Stomach (tissue), 9 donors: ENCODE measurements around the gene WFDC13. TPM values are rescaled to one million over a fixed set of nuclear protein-coding genes. Genes with fewer than 3 reads are reported as not detected.

Experiments
- DNase-seq, 2 donors: peaks; one replicate each; pipeline versions ENCODE4 v3.0.0 to v3.0.0-alpha.2; 2013 to 2019
- H3K27ac ChIP-seq, 5 donors: fragments of 200-600 bp in 4 of 5; sonication (generic) in 4 of 5; one replicate each; pipeline ENCODE4 v1.5.1; 2013 to 2019; ENCODE audit warnings: mild to moderate bottlenecking in 1 of 5, moderate library complexity in 1 of 5
- H3K27me3 ChIP-seq, 3 donors: fragments of 200-600 bp; sonication (generic); one replicate each; pipeline ENCODE4 v1.5.1; 2017 to 2019; ENCODE audit warnings: mixed run types in 1 of 3
- H3K36me3 ChIP-seq, 4 donors: fragments of 200-600 bp; sonication (generic); 1 replicate in 3 of 4; 2 replicates in 1 of 4; pipeline ENCODE4 v1.5.1; 2016 to 2019
- H3K4me1 ChIP-seq, 4 donors: fragments of 200-600 bp; sonication (generic); one replicate each; pipeline ENCODE4 v1.5.1; 2016 to 2019
- H3K4me3 ChIP-seq, 4 donors: fragments of 200-600 bp; sonication (generic) in 3 of 4; one replicate each; pipeline ENCODE4 v1.5.1; 2016 to 2019; ENCODE audit warnings: mild to moderate bottlenecking in 1 of 4
- H3K9me3 ChIP-seq, 4 donors: fragments of 200-600 bp; sonication (generic); one replicate each; pipeline ENCODE4 v1.5.1; 2016 to 2019
- EP300 ChIP-seq: sonication (generic); formaldehyde crosslinking; IDR thresholded peaks from one replicate; pipeline ENCODE4 v1.6.1; 2017; ENCODE audit warnings: antibody characterized with exemption
- POLR2A ChIP-seq, 4 donors: fragments of 450-650 bp; IDR thresholded peaks; one replicate each; pipeline ENCODE4 v1.6.1; 2016; ENCODE audit warnings: antibody characterized with exemption in 4 of 4, control low read depth in 2 of 4, mild to moderate bottlenecking in 1 of 4, moderate library complexity in 1 of 4
- POLR2AphosphoS5 ChIP-seq, 3 donors: sonication (generic); formaldehyde crosslinking; IDR thresholded peaks; one replicate each; pipeline ENCODE4 v1.6.1; 2016; ENCODE audit warnings: antibody characterized with exemption in 3 of 3
- WGBS, 5 donors: extraction: QIAGEN DNeasy Blood & Tissue Kit in 3 of 5; methylation state at CpG; one replicate each; pipeline versions ENCODE4 v1.1.5 to v1.1.7; 2013 to 2018; 5-methylcytosine and 5-hydroxymethylcytosine counted together
- intact Hi-C: fragments of 100-400 bp; cut with DNase I; formaldehyde crosslinking; loops from one replicate; pipeline ENCODE4 v1.15.1; 2023; ENCODE audit warnings: low total_unique reads
- polyA plus RNA-seq, 3 donors: library from polyadenylated mRNA; stranded (reverse); fragments of 200-250 nt; gene quantifications; one replicate each; pipeline ENCODE4 v1.2.3, GENCODE V29; 2013
- small RNA-seq, 4 donors: library from RNA; depleted of rRNA; stranded (forward); fragments of <200 nt; gene quantifications; one replicate each; pipeline ENCODE3, GENCODE V24; 2016
- total RNA-seq, 5 donors: library from RNA; depleted of rRNA; stranded (reverse); fragments of >200 nt; gene quantifications; one replicate each; pipeline versions ENCODE4 v1.1.0 to v1.2.3, GENCODE V29; 2014 to 2016
- TF ChIP-seq, protein P1 (sequence below), 7 experiments: fragments of 450-650 bp in 4 of 7; fragments of 200-600 bp in 3 of 7; sonication (generic) in 3 of 7; IDR thresholded peaks; one replicate each; pipeline ENCODE4 v1.5.1; 2016 to 2019; ENCODE audit warnings: antibody characterized with exemption in 7 of 7, control low read depth in 2 of 7, mild to moderate bottlenecking in 1 of 7
- donor health status: healthy with polysubstance abuse.
- donor health status: Bipolar disorder and iron deficiency.
- donor health status: healthy.

Gene WFDC13
- total and polyA plus RNA-seq, 8 donors = not detected

DNA sequence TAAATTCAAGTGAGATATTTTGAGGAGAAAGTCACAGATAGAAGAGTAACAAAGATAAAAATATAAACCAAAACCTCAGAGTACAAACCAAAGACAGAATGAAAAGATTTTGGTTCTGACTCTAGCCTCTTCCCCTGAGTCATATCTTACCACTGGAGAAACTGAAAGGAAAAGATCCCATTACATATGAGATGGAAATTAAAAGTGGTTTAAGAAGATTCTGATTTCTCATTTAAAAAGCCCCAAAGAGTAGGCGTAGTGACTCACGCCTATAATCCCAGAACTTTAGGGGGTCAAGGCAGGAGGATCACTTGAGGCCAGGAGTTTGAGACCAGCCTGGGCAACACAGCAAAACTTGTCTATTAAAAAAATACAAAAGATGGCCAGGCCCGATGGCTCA lies 50.9 kb downstream of the WFDC13 start:
- H3K27ac ChIP-seq = no peak overlapping the region
- H3K4me1 ChIP-seq = no peaks in the 10 kb centered on the region
- intact Hi-C loops = no loop called here
- WGBS, 5 donors = 77 to 92% (median 86%) methylated on average over 3 of the region's 3 CpGs
- H3K9me3 ChIP-seq = no peaks in the 10 kb centered on the region
- H3K27me3 ChIP-seq = peaks cover 0 to 4% (median 0%) of the 10 kb centered on the region in 3 donors
- no peak for DNase-seq
- no peaks in the 10 kb centered on the region for H3K36me3 ChIP-seq
- TF ChIP-seq POLR2AphosphoS5 (IDR thresholded peaks at IDR 0.05) = no peak
- no peak for TF ChIP-seq POLR2A (IDR thresholded peaks at IDR 0.05)
- no peak for TF ChIP-seq EP300
- TF ChIP-seq, protein P1, sequence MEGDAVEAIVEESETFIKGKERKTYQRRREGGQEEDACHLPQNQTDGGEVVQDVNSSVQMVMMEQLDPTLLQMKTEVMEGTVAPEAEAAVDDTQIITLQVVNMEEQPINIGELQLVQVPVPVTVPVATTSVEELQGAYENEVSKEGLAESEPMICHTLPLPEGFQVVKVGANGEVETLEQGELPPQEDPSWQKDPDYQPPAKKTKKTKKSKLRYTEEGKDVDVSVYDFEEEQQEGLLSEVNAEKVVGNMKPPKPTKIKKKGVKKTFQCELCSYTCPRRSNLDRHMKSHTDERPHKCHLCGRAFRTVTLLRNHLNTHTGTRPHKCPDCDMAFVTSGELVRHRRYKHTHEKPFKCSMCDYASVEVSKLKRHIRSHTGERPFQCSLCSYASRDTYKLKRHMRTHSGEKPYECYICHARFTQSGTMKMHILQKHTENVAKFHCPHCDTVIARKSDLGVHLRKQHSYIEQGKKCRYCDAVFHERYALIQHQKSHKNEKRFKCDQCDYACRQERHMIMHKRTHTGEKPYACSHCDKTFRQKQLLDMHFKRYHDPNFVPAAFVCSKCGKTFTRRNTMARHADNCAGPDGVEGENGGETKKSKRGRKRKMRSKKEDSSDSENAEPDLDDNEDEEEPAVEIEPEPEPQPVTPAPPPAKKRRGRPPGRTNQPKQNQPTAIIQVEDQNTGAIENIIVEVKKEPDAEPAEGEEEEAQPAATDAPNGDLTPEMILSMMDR (IDR thresholded peaks at IDR 0.05) = no peak
- no peak overlapping the region for H3K4me3 ChIP-seq

DNA sequence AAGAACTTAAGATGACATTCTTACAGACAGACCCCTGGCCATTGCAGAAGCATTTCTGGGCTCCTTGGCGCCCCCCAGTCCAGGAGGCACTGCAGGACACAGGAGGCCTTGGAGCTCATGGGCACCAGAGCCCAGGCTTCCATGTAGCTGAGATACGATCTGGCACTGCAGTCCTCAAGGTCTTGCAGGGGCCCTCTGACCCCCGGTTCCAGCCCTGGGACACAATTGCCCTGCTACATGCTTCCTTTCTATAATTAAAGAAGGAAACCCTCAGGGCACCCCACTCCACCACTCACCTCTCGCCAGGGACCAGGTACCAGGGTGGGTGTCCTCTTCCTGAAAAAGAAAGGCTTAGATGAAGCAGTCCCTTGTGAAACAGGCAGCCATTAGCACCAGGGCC lies 56.3 kb downstream of the WFDC13 start:
- DNase-seq = no peak

More for the DNA sequence above, 56.3 kb downstream of the WFDC13 start:
- TF ChIP-seq POLR2A (IDR thresholded peaks at IDR 0.05) = no peak
- TF ChIP-seq, protein P1 (IDR thresholded peaks at IDR 0.05) = no peak
- TF ChIP-seq POLR2AphosphoS5 (IDR thresholded peaks at IDR 0.05) = no peak
- TF ChIP-seq EP300 = no peak
- H3K27ac ChIP-seq = no peak overlapping the region
- H3K27me3 ChIP-seq = no peaks in the 10 kb centered on the region
- 84 to 92% (median 90%) methylated on average over 4 of the region's 4 CpGs for WGBS, 5 donors
- intact Hi-C loops = no loop called here
- no peaks in the 10 kb centered on the region for H3K36me3 ChIP-seq
- no peaks in the 10 kb centered on the region for H3K4me1 ChIP-seq
- H3K9me3 ChIP-seq = no peaks in the 10 kb centered on the region
- no peak overlapping the region for H3K4me3 ChIP-seq

Small RNA genes lying within 50 kb of the gene (small RNA-seq; reads per million reads assigned to genes)
- gene MIR3617 (0 reads per million in 4 donors), gene SPINT5P (0 reads per million in 4 donors)

Other genes starting within 250 kb of the WFDC13 start
- 10 to 100 TPM in 2 of 5 donors, 1 to 10 TPM in 2, not detected in 1; 2.2 to 82.8 (median 37.6) TPM for gene WFDC2, start 232.3 kb upstream of the WFDC13 start, total RNA-seq
- gene WFDC2, start 232.3 kb upstream of the WFDC13 start, polyA plus RNA-seq = 10 to 100 TPM in 2 of 3 donors, 1 to 10 TPM in 1; 6.4 to 57.7 (median 49.0) TPM
- not detected for gene SPINT3, start 186.4 kb upstream of the WFDC13 start, total RNA-seq
- not detected for gene SPINT3, start 186.4 kb upstream of the WFDC13 start, polyA plus RNA-seq
- not detected for gene WFDC6, start 162.6 kb upstream of the WFDC13 start, total RNA-seq
- gene WFDC6, start 162.6 kb upstream of the WFDC13 start, polyA plus RNA-seq = not detected
- gene EPPIN, start 154.6 kb upstream of the WFDC13 start, total RNA-seq = not detected
- not detected for gene EPPIN, start 154.6 kb upstream of the WFDC13 start, polyA plus RNA-seq
- gene WFDC8, start 122.8 kb upstream of the WFDC13 start, total RNA-seq = not detected
- gene WFDC8, start 122.8 kb upstream of the WFDC13 start, polyA plus RNA-seq = not detected
- gene WFDC10A, start 72.3 kb upstream of the WFDC13 start, total RNA-seq = not detected
- not detected for gene WFDC10A, start 72.3 kb upstream of the WFDC13 start, polyA plus RNA-seq
- gene WFDC9, start 70.8 kb upstream of the WFDC13 start, total RNA-seq = not detected
- gene WFDC9, start 70.8 kb upstream of the WFDC13 start, polyA plus RNA-seq = not detected
- gene WFDC11, start 31.8 kb upstream of the WFDC13 start, total RNA-seq = not detected
- not detected for gene WFDC11, start 31.8 kb upstream of the WFDC13 start, polyA plus RNA-seq
- gene WFDC10B, start 3.0 kb downstream of the WFDC13 start, total RNA-seq = 1 to 10 TPM in 1 of 5 donors, not detected in 4; 4.3 TPM
- gene WFDC10B, start 3.0 kb downstream of the WFDC13 start, polyA plus RNA-seq = 1 to 10 TPM in 1 of 3 donors, not detected in 2; 1.6 TPM
- gene SPINT4, start 20.3 kb downstream of the WFDC13 start, total RNA-seq = not detected
- not detected for gene SPINT4, start 20.3 kb downstream of the WFDC13 start, polyA plus RNA-seq
- gene WFDC3, start 89.8 kb downstream of the WFDC13 start, total RNA-seq = 1 to 10 TPM in 1 of 5 donors, not detected in 4; 2.8 TPM
- 10 to 100 TPM in 1 of 3 donors, 1 to 10 TPM in 2; 1.7 to 18.8 (median 9.2) TPM for gene WFDC3, start 89.8 kb downstream of the WFDC13 start, polyA plus RNA-seq
- gene DNTTIP1, start 89.9 kb downstream of the WFDC13 start, total RNA-seq = 10 to 100 TPM in 4 of 5 donors, 1 to 10 TPM in 1; 9.6 to 76.8 (median 34.1) TPM
- 10 to 100 TPM; 27.2 to 56.8 (median 43.0) TPM for gene DNTTIP1, start 89.9 kb downstream of the WFDC13 start, polyA plus RNA-seq
- 10 to 100 TPM in 4 of 5 donors, not detected in 1; 10.5 to 37.5 (median 13.4) TPM for gene UBE2C, start 110.6 kb downstream of the WFDC13 start, total RNA-seq
- 10 to 100 TPM; 13.1 to 72.2 (median 39.0) TPM for gene UBE2C, start 110.6 kb downstream of the WFDC13 start, polyA plus RNA-seq
- gene TNNC2, start 125.3 kb downstream of the WFDC13 start, total RNA-seq = 1 to 10 TPM in 1 of 5 donors, not detected in 4; 4.9 TPM
- gene TNNC2, start 125.3 kb downstream of the WFDC13 start, polyA plus RNA-seq = 10 to 100 TPM in 1 of 3 donors, 1 to 10 TPM in 1, not detected in 1; 3.0 to 12.4 TPM
- 100 to 1,000 TPM in 1 of 5 donors, 10 to 100 TPM in 4; 20.4 to 120 (median 48.3) TPM for gene SNX21, start 131.8 kb downstream of the WFDC13 start, total RNA-seq
- gene SNX21, start 131.8 kb downstream of the WFDC13 start, polyA plus RNA-seq = 10 to 100 TPM; 15.2 to 23.5 (median 16.7) TPM
- gene ACOT8, start 155.4 kb downstream of the WFDC13 start, total RNA-seq = 100 to 1,000 TPM in 3 of 5 donors, 10 to 100 TPM in 2; 26.6 to 216 (median 131) TPM
- 10 to 100 TPM; 36.8 to 63.7 (median 58.3) TPM for gene ACOT8, start 155.4 kb downstream of the WFDC13 start, polyA plus RNA-seq
- gene ZSWIM3, start 155.6 kb downstream of the WFDC13 start, total RNA-seq = 1 to 10 TPM in 2 of 5 donors, under 1 TPM in 2, not detected in 1; 0.87 to 2.3 (median 1.6) TPM
- gene ZSWIM3, start 155.6 kb downstream of the WFDC13 start, polyA plus RNA-seq = 1 to 10 TPM; 1.4 to 2.1 (median 1.8) TPM
- 10 to 100 TPM in 2 of 5 donors, 1 to 10 TPM in 3; 2.3 to 13.4 (median 3.8) TPM for gene ZSWIM1, start 179.2 kb downstream of the WFDC13 start, total RNA-seq
- gene ZSWIM1, start 179.2 kb downstream of the WFDC13 start, polyA plus RNA-seq = 1 to 10 TPM; 1.7 to 3.4 (median 3.4) TPM
- 10 to 100 TPM in 2 of 5 donors, 1 to 10 TPM in 1, not detected in 2; 4.2 to 15.5 (median 13.9) TPM for gene SPATA25, start 185.6 kb downstream of the WFDC13 start, total RNA-seq
- under 1 TPM in 2 of 3 donors, not detected in 1; 0.50 to 0.85 TPM for gene SPATA25, start 185.6 kb downstream of the WFDC13 start, polyA plus RNA-seq
- 10 to 100 TPM in 2 of 5 donors, 1 to 10 TPM in 2, not detected in 1; 3.9 to 29.9 (median 9.6) TPM for gene NEURL2, start 189.2 kb downstream of the WFDC13 start, total RNA-seq
- gene NEURL2, start 189.2 kb downstream of the WFDC13 start, polyA plus RNA-seq = 1 to 10 TPM; 3.3 to 3.8 (median 3.7) TPM
- gene CTSA, start 189.3 kb downstream of the WFDC13 start, total RNA-seq = 100 to 1,000 TPM in 3 of 5 donors, 10 to 100 TPM in 2; 29.9 to 292 (median 132) TPM
- gene CTSA, start 189.3 kb downstream of the WFDC13 start, polyA plus RNA-seq = 10 to 100 TPM; 30.1 to 66.9 (median 48.4) TPM
- gene PLTP, start 210.1 kb downstream of the WFDC13 start, total RNA-seq = 100 to 1,000 TPM in 2 of 5 donors, 10 to 100 TPM in 3; 22.0 to 313 (median 70.1) TPM
- gene PLTP, start 210.1 kb downstream of the WFDC13 start, polyA plus RNA-seq = 10 to 100 TPM; 51.5 to 58.6 (median 53.2) TPM
- 10 to 100 TPM; 22.2 to 41.4 (median 32.5) TPM for gene PCIF1, start 232.6 kb downstream of the WFDC13 start, total RNA-seq
- gene PCIF1, start 232.6 kb downstream of the WFDC13 start, polyA plus RNA-seq = 10 to 100 TPM; 21.0 to 25.1 (median 21.1) TPM